ENCODE results near the gene RAPGEF6.

DNA sequence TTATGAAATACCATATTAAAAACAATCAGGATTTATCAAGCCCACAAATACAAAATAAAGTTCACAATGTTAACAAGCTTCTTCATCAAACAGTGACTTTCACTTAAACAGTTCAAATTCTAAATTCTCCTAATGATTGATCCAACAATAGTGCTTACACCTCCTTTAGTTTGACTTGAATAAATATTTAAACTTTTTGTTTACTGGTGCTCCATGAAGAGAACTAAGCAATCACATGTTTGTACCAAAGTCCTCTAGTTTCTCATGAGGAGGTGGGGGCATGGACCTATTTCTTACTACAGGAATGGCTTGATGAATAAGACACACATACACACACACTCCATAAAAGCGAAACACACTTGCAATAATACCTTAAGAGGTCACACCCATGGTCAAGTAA, 95.8 kb downstream of the RAPGEF6 start:
- TF ChIP-seq, protein P1, sequence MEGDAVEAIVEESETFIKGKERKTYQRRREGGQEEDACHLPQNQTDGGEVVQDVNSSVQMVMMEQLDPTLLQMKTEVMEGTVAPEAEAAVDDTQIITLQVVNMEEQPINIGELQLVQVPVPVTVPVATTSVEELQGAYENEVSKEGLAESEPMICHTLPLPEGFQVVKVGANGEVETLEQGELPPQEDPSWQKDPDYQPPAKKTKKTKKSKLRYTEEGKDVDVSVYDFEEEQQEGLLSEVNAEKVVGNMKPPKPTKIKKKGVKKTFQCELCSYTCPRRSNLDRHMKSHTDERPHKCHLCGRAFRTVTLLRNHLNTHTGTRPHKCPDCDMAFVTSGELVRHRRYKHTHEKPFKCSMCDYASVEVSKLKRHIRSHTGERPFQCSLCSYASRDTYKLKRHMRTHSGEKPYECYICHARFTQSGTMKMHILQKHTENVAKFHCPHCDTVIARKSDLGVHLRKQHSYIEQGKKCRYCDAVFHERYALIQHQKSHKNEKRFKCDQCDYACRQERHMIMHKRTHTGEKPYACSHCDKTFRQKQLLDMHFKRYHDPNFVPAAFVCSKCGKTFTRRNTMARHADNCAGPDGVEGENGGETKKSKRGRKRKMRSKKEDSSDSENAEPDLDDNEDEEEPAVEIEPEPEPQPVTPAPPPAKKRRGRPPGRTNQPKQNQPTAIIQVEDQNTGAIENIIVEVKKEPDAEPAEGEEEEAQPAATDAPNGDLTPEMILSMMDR (IDR thresholded peaks at IDR 0.05; ENCODE audit: low read depth, low read length, poor library complexity, severe bottlenecking), result no peak
- TF ChIP-seq EZH2phosphoT487 (IDR thresholded peaks at IDR 0.05; ENCODE audit: borderline replicate concordance, low read length), result no peak
